ENCODE measurements around the gene VTA1.
"Not testable (repeated sequence)": the region's sequence is repeated elsewhere in the genome, so short reads cannot be mapped to it uniquely, and the experiment has no call there.

Gene VTA1

GRCh38 chr6:142172758-142173157, 25.7 kb downstream of the VTA1 start:
- FAIRE-seq = no peak

GRCh38 chr6:142173980-142174379, 26.9 kb downstream of the VTA1 start:
- no peak for FAIRE-seq

- no peak for FAIRE-seq
Measured at GRCh38 chr6:142174703-142175102, 27.6 kb downstream of the VTA1 start.

GRCh38 chr6:142178129-142178528, 31.1 kb downstream of the VTA1 start:
- FAIRE-seq = no peak

- no peak for FAIRE-seq
Measured at GRCh38 chr6:142182004-142182403, 34.9 kb downstream of the VTA1 start.

- FAIRE-seq = no peak
Measured at GRCh38 chr6:142183351-142183750, 36.3 kb downstream of the VTA1 start.

- no peak for FAIRE-seq
Measured at GRCh38 chr6:142184307-142184706, 37.2 kb downstream of the VTA1 start.

GRCh38 chr6:142185641-142186040, 38.6 kb downstream of the VTA1 start:
- no peak for FAIRE-seq

GRCh38 chr6:142187209-142187608, 40.1 kb downstream of the VTA1 start:
- no peak for FAIRE-seq

GRCh38 chr6:142188341-142188740, 41.3 kb downstream of the VTA1 start:
- not testable (repeated sequence) for FAIRE-seq

GRCh38 chr6:142189057-142189456, 42.0 kb downstream of the VTA1 start:
- FAIRE-seq = no peak

GRCh38 chr6:142192343-142192742, 45.3 kb downstream of the VTA1 start:
- FAIRE-seq = no peak

- no peak for FAIRE-seq
Measured at GRCh38 chr6:142193621-142194020, 46.6 kb downstream of the VTA1 start.

GRCh38 chr6:142195862-142196541, 48.9 kb downstream of the VTA1 start:
- peak; percentile 31 for FAIRE-seq

- FAIRE-seq = peak; percentile 25
Measured at GRCh38 chr6:142200846-142201628, 54.0 kb downstream of the VTA1 start.

GRCh38 chr6:142207265-142207877, 60.3 kb downstream of the VTA1 start:
- FAIRE-seq = peak; percentile 89

- no peak for FAIRE-seq
Measured at GRCh38 chr6:142210606-142211005, 63.5 kb downstream of the VTA1 start.

- no peak for FAIRE-seq
Measured at GRCh38 chr6:142213402-142213801, 66.3 kb downstream of the VTA1 start.

- no peak for FAIRE-seq
Measured at GRCh38 chr6:142218446-142218845, 71.4 kb downstream of the VTA1 start.

GRCh38 chr6:142222022-142222421, 75.0 kb downstream of the VTA1 start:
- FAIRE-seq = no peak

- no peak for FAIRE-seq
Measured at GRCh38 chr6:142223938-142224337, 76.9 kb downstream of the VTA1 start.

GRCh38 chr6:142225115-142225514, 78.1 kb downstream of the VTA1 start:
- FAIRE-seq = no peak

GRCh38 chr6:142225552-142225951, 78.5 kb downstream of the VTA1 start:
- no peak for FAIRE-seq

- no peak for FAIRE-seq
Measured at GRCh38 chr6:142226731-142227130, 79.7 kb downstream of the VTA1 start.
